ENCODE data around the gene CDKL1.

The CDKL1 gene

GRCh38 chr14:50402965-50403364 is 6.3 kb upstream of the CDKL1 start:
- Histone ChIP-seq H3K27ac (ENCODE audit: low read length, poor library complexity, severe bottlenecking) (no peak overlapping the region), H3K14ac (ENCODE audit: low read length in 2 of 2) (no peak overlapping the region), H3K79me1 (replicated peaks; ENCODE audit: low read length, poor library complexity, severe bottlenecking) (no peaks in the 10 kb centered on the region), H2BK12ac (ENCODE audit: low read length in 2 of 2) (peak overlapping the region; percentile 38 to 98), H2BK5ac (ENCODE audit: low read depth, low read length, poor library complexity, severe bottlenecking) (no peak overlapping the region), H4K8ac (ENCODE audit: low read length) (no peak overlapping the region), H3K23ac (ENCODE audit: low read length in 2 of 2) (no peak overlapping the region), H3K4me1 (ENCODE audit: control insufficient read depth, insufficient read depth, low read depth, low read length) (peaks cover 11% of the 10 kb centered on the region), H2BK120ac (ENCODE audit: low read depth, low read length) (peak overlapping the region; percentile 67), H2AFZ (ENCODE audit: low read depth, low read length) (no peak overlapping the region), H3K4ac (ENCODE audit: low read depth in 1 of 2, low read length in 2 of 2) (peak overlapping the region in 1 of 2 experiments; percentile 7), H4K91ac (ENCODE audit: low read length) (no peak overlapping the region), H3K4me3 (ENCODE audit: insufficient read depth in 1 of 2, low read depth in 1 of 2, low read length in 2 of 2) (no peak overlapping the region), H3K9ac (ENCODE audit: low read length) (no peak overlapping the region), H3K4me2 (ENCODE audit: low read length, poor library complexity, severe bottlenecking) (no peak overlapping the region), H3K36me3 (ENCODE audit: control insufficient read depth in 1 of 2, insufficient read depth in 2 of 2, low read depth in 1 of 2, low read length in 2 of 2) (no peaks in the 10 kb centered on the region), H3K9me3 (ENCODE audit: control insufficient read depth, low read length) (no peaks in the 10 kb centered on the region), H3K18ac (ENCODE audit: low read depth in 1 of 2, low read length in 2 of 2) (peak overlapping the region in 1 of 2 experiments; percentile 64), H3K27me3 (ENCODE audit: control insufficient read depth in 1 of 2, insufficient read depth in 1 of 2, low read length in 2 of 2) (no peaks in the 10 kb centered on the region), H2AK5ac (ENCODE audit: low read length, severe bottlenecking) (peak overlapping the region; percentile 22), H2BK15ac (ENCODE audit: low read depth, poor library complexity, severe bottlenecking) (no peak overlapping the region)
- WGBS = 88% methylated on average over 1 of the region's 1 CpG
- no peak for DNase-seq

DNA sequence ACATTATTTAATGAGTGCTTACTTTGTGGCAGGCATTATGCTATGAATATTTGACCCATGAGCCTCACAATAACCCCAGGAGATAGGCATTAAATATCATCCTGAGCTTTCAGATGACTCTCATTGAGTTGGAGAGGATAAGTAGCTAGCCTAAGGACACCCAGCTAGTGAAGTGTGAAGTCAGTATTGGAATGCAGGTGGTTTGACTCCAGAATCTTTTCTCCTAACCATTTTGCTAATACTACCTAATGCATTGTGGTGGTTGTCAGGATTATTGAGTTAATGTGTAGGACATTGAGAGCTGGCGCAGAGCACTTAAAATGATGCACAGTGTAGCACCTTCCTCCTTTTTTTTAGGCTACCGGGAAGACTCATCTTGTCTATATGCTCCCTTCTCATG is 3.8 kb upstream of the CDKL1 start:
- no peak overlapping the region for H3K14ac ChIP-seq (ENCODE audit: low read length in 2 of 2)
- H3K9me3 ChIP-seq (ENCODE audit: control insufficient read depth, low read length) = no peaks in the 10 kb centered on the region
- no peak overlapping the region for H3K18ac ChIP-seq (ENCODE audit: low read depth in 1 of 2, low read length in 2 of 2)
- peak overlapping the region; percentile 89 for H3K27ac ChIP-seq (ENCODE audit: low read length, poor library complexity, severe bottlenecking)
- H3K4ac ChIP-seq (ENCODE audit: low read depth in 1 of 2, low read length in 2 of 2) = no peak overlapping the region
- H4K91ac ChIP-seq (ENCODE audit: low read length) = no peak overlapping the region
- no peak overlapping the region for H3K23ac ChIP-seq (ENCODE audit: low read length in 2 of 2)
- DNase-seq = no peak
- peak overlapping the region; percentile 94 for H2AK5ac ChIP-seq (ENCODE audit: low read length, severe bottlenecking)
- H3K36me3 ChIP-seq (ENCODE audit: control insufficient read depth in 1 of 2, insufficient read depth in 2 of 2, low read depth in 1 of 2, low read length in 2 of 2) = no peaks in the 10 kb centered on the region
- H2BK120ac ChIP-seq (ENCODE audit: low read depth, low read length) = no peak overlapping the region
- no peak overlapping the region for H2AFZ ChIP-seq (ENCODE audit: low read depth, low read length)
- peaks cover 20% of the 10 kb centered on the region for H3K4me1 ChIP-seq (ENCODE audit: control insufficient read depth, insufficient read depth, low read depth, low read length)
- no peak overlapping the region for H3K9ac ChIP-seq (ENCODE audit: low read length)
- H4K8ac ChIP-seq (ENCODE audit: low read length) = no peak overlapping the region
- H2BK15ac ChIP-seq (ENCODE audit: low read depth, poor library complexity, severe bottlenecking) = no peak overlapping the region
- H3K27me3 ChIP-seq (ENCODE audit: control insufficient read depth in 1 of 2, insufficient read depth in 1 of 2, low read length in 2 of 2) = no peaks in the 10 kb centered on the region
- H2BK5ac ChIP-seq (ENCODE audit: low read depth, low read length, poor library complexity, severe bottlenecking) = no peak overlapping the region
- H3K4me2 ChIP-seq (ENCODE audit: low read length, poor library complexity, severe bottlenecking) = no peak overlapping the region
- H2BK12ac ChIP-seq (ENCODE audit: low read length in 2 of 2) = peak overlapping the region in 1 of 2 experiments; percentile 71
- no peaks in the 10 kb centered on the region for H3K79me1 ChIP-seq (replicated peaks; ENCODE audit: low read length, poor library complexity, severe bottlenecking)
- WGBS = 100% methylated on average over 2 of the region's 2 CpGs
- no peak overlapping the region for H3K4me3 ChIP-seq (ENCODE audit: insufficient read depth in 1 of 2, low read depth in 1 of 2, low read length in 2 of 2)

DNA sequence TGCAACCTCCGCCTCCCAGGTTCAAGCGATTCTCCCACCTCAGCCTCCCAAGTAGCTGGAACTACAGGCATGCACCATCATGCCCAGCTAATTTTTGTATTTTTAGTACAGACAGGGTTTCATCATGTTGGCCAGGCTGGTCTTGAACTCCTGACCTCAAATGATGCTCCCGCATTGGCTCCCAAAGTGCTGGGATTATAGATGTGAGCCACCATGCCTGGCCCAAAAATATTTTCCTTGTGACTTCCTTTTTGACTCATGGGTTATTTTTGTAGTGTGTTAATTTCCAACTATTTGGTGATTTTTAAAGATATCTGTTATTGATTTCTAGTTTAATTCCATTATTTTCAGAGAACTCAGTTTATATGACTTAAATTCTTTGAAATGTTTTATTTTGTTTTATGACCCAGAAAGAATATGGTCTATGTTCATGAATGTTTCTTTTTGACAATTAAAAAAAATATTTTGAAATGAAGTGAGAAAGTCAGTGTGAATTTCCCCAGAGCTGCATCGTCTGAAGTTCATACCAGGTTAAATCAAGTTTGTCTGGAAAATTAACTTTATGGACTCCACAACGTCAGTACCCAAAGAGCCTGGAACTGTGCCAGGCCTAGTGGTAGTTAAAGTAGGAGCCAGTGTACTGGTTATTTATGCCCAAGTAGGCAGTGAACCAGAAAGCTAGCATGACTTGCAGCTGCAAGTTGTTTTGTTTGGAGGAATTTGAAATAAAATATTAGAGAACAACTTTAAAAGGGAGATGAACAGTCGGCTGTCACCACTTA is 2.8 kb upstream of the CDKL1 start:
- peak overlapping the region; percentile 59 for H3K4me2 ChIP-seq (ENCODE audit: low read length, poor library complexity, severe bottlenecking)
- H4K8ac ChIP-seq (ENCODE audit: low read length) = no peak overlapping the region
- WGBS = 67% methylated on average over 6 of the region's 6 CpGs
- no peak overlapping the region for H2AK5ac ChIP-seq (ENCODE audit: low read length, severe bottlenecking)
- H3K79me1 ChIP-seq (replicated peaks; ENCODE audit: low read length, poor library complexity, severe bottlenecking) = no peaks in the 10 kb centered on the region
- H2BK120ac ChIP-seq (ENCODE audit: low read depth, low read length) = no peak overlapping the region
- no peak overlapping the region for H4K91ac ChIP-seq (ENCODE audit: low read length)
- H2AFZ ChIP-seq (ENCODE audit: low read depth, low read length) = no peak overlapping the region
- H2BK15ac ChIP-seq (ENCODE audit: low read depth, poor library complexity, severe bottlenecking) = no peak overlapping the region
- H3K14ac ChIP-seq (ENCODE audit: low read length in 2 of 2) = no peak overlapping the region
- no peaks in the 10 kb centered on the region for H3K36me3 ChIP-seq (ENCODE audit: control insufficient read depth in 1 of 2, insufficient read depth in 2 of 2, low read depth in 1 of 2, low read length in 2 of 2)
- peak; percentile 54 for DNase-seq
- H3K27ac ChIP-seq (ENCODE audit: low read length, poor library complexity, severe bottlenecking) = peak overlapping the region; percentile 89
- no peak overlapping the region for H3K18ac ChIP-seq (ENCODE audit: low read depth in 1 of 2, low read length in 2 of 2)
- no peak overlapping the region for H3K9ac ChIP-seq (ENCODE audit: low read length)
- H3K27me3 ChIP-seq (ENCODE audit: control insufficient read depth in 1 of 2, insufficient read depth in 1 of 2, low read length in 2 of 2) = no peaks in the 10 kb centered on the region
- H3K23ac ChIP-seq (ENCODE audit: low read length in 2 of 2) = no peak overlapping the region
- no peaks in the 10 kb centered on the region for H3K9me3 ChIP-seq (ENCODE audit: control insufficient read depth, low read length)
- no peak overlapping the region for H3K4ac ChIP-seq (ENCODE audit: low read depth in 1 of 2, low read length in 2 of 2)
- H2BK5ac ChIP-seq (ENCODE audit: low read depth, low read length, poor library complexity, severe bottlenecking) = no peak overlapping the region
- peak overlapping the region in 1 of 2 experiments; percentile 52 for H2BK12ac ChIP-seq (ENCODE audit: low read length in 2 of 2)
- peaks cover 20% of the 10 kb centered on the region for H3K4me1 ChIP-seq (ENCODE audit: control insufficient read depth, insufficient read depth, low read depth, low read length)
- H3K4me3 ChIP-seq (ENCODE audit: insufficient read depth in 1 of 2, low read depth in 1 of 2, low read length in 2 of 2) = no peak overlapping the region

GRCh38 chr14:50398189-50398580 is 1.5 kb upstream of the CDKL1 start:
- H2BK5ac ChIP-seq (ENCODE audit: low read depth, low read length, poor library complexity, severe bottlenecking) = no peak overlapping the region
- H3K9me3 ChIP-seq (ENCODE audit: control insufficient read depth, low read length) = no peaks in the 10 kb centered on the region
- H3K4me2 ChIP-seq (ENCODE audit: low read length, poor library complexity, severe bottlenecking) = no peak overlapping the region
- no peaks in the 10 kb centered on the region for H3K79me1 ChIP-seq (replicated peaks; ENCODE audit: low read length, poor library complexity, severe bottlenecking)
- DNase-seq = no peak
- no peak overlapping the region for H2BK12ac ChIP-seq (ENCODE audit: low read length in 2 of 2)
- no peak overlapping the region for H3K18ac ChIP-seq (ENCODE audit: low read depth in 1 of 2, low read length in 2 of 2)
- H2BK120ac ChIP-seq (ENCODE audit: low read depth, low read length) = no peak overlapping the region
- no peak overlapping the region for H4K91ac ChIP-seq (ENCODE audit: low read length)
- no peak overlapping the region for H3K4ac ChIP-seq (ENCODE audit: low read depth in 1 of 2, low read length in 2 of 2)
- WGBS = no CpG with 5 or more reads among the region's 2 CpGs
- H2BK15ac ChIP-seq (ENCODE audit: low read depth, poor library complexity, severe bottlenecking) = no peak overlapping the region
- no peak overlapping the region for H4K8ac ChIP-seq (ENCODE audit: low read length)
- no peak overlapping the region for H3K4me3 ChIP-seq (ENCODE audit: insufficient read depth in 1 of 2, low read depth in 1 of 2, low read length in 2 of 2)
- H2AFZ ChIP-seq (ENCODE audit: low read depth, low read length) = no peak overlapping the region
- peaks cover 19% of the 10 kb centered on the region for H3K4me1 ChIP-seq (ENCODE audit: control insufficient read depth, insufficient read depth, low read depth, low read length)
- H3K27ac ChIP-seq (ENCODE audit: low read length, poor library complexity, severe bottlenecking) = no peak overlapping the region
- H2AK5ac ChIP-seq (ENCODE audit: low read length, severe bottlenecking) = no peak overlapping the region
- H3K36me3 ChIP-seq (ENCODE audit: control insufficient read depth in 1 of 2, insufficient read depth in 2 of 2, low read depth in 1 of 2, low read length in 2 of 2) = no peaks in the 10 kb centered on the region
- H3K27me3 ChIP-seq (ENCODE audit: control insufficient read depth in 1 of 2, insufficient read depth in 1 of 2, low read length in 2 of 2) = no peaks in the 10 kb centered on the region
- H3K14ac ChIP-seq (ENCODE audit: low read length in 2 of 2) = no peak overlapping the region
- no peak overlapping the region for H3K9ac ChIP-seq (ENCODE audit: low read length)
- no peak overlapping the region for H3K23ac ChIP-seq (ENCODE audit: low read length in 2 of 2)
